OCI-LY1 (cell line): ENCODE data around the gene RGN.

Source experiments
- CTCF ChIP-seq: fragments of 200-600 bp; sonication (generic), shearing (Covaris generic); IDR thresholded peaks from 2 replicates; pipeline ENCODE4 v1.5.1; 2017; ENCODE audit warnings: mild to moderate bottlenecking, antibody characterized with exemption, low read length, moderate library complexity, mixed read lengths
- EZH2 ChIP-seq: fragments of 200-600 bp; sonication (generic), shearing (Covaris generic); IDR thresholded peaks from 2 replicates; pipeline ENCODE4 v1.8.0; 2017; ENCODE audit warnings: borderline replicate concordance, mixed run types, mild to moderate bottlenecking, antibody characterized with exemption, low read length, moderate library complexity, mixed read lengths

- no peak for TF ChIP-seq CTCF
- no peak for TF ChIP-seq EZH2
Measured at GRCh38 chrX:47059142-47059874, 18.9 kb upstream of the RGN start.
